Measurements from ENCODE around the gene CCL25.

CCL25 gene

DNA sequence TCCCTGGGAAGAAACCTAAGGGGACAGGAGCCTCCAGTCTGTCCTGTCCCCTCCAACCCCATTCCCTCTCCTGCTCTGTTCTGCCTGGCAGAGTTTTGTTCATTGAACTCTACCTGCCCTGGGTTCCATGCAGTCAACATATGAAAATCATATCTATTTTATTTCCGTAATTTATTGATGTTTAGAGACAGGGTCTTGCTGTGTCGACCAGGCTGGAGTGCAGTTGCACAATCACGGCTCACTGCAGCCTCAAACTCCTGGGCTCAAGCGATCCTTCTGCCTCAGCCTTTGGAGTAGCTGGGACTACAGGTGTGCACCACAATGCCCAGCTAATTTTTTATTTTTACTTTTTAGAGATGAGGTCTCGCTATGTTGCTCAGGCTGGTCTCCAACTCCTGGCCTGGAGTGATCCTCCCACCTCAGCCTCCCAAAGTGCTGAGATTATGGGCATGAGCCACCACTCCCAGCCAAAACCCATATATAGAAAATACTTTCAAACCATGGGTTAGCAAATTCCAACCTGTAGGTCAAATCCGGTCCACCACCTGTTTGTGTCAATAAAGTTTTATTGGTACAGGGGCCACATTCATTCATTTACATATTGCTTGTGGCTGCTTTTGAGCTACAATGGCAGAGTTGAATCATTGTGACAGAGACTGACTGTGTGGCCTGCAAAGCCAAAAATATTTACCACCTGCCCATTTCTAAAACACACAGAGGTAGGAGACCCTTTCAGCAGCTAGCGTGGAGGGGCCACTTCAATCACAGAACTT lies 57.5 kb downstream of the CCL25 start:
- Mint-ChIP-seq H3K27me3 (no peaks in the 10 kb centered on the region), H3K4me1 (no peaks in the 10 kb centered on the region), H3K4me3 (no peak overlapping the region), H3K27ac (no peak overlapping the region), H3K9me3 (no peaks in the 10 kb centered on the region)
- DNase-seq: no peak
- no peak for ATAC-seq

DNA sequence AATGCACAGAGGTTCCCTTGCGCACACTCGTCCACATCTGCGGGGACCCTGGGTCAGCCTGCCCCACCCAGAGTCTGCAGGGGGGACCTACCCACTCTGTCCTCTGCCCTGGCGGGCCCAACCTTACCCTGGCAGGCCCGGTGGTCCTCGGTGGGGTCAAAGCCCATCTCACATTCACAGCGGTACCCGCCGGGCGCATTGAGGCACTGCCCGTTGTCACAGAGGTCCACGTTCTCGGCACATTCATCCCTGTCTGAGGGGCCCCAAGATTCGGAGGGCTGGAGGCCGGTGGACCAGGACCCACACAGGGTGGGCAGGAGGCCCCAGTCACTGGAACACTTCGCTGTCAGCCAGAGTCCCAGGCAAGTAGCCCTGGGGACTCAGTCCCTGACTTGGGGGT lies 58.4 kb downstream of the CCL25 start:
- Mint-ChIP-seq H3K4me1 (no peaks in the 10 kb centered on the region), H3K9me3 (no peaks in the 10 kb centered on the region)

GRCh38 chr19:8111376-8111775 lies 58.8 kb downstream of the CCL25 start:
- Mint-ChIP-seq H3K4me1 (no peaks in the 10 kb centered on the region), H3K4me3 (no peak overlapping the region), H3K9me3 (no peaks in the 10 kb centered on the region), H3K27me3 (no peaks in the 10 kb centered on the region), H3K27ac (no peak overlapping the region)
- no peak for ATAC-seq
- DNase-seq: no peak

More for the DNA sequence above, 58.4 kb downstream of the CCL25 start:
- H3K27me3 Mint-ChIP-seq: no peaks in the 10 kb centered on the region
- no peak for DNase-seq
- no peak for ATAC-seq
- H3K4me3 Mint-ChIP-seq: no peak overlapping the region
- no peak overlapping the region for H3K27ac Mint-ChIP-seq

All from stimulated activated naive CD8-positive, alpha-beta T cell treated with anti-CD3 and anti-CD28 coated beads, Interleukin-15, amount 100 ng/mL, for 72 hours (primary cell).